ENCODE results near the gene ZDHHC11B. TPM values are rescaled to one million over a fixed set of nuclear protein-coding genes. Genes with fewer than 3 reads are reported as not detected.
"Not testable (repeated sequence)": the region's sequence is repeated elsewhere in the genome, so short reads cannot be mapped to it uniquely, and the experiment has no call there.

ZDHHC11B gene
- total RNA-seq, 1 donor from 2014 or later = not detected

DNA sequence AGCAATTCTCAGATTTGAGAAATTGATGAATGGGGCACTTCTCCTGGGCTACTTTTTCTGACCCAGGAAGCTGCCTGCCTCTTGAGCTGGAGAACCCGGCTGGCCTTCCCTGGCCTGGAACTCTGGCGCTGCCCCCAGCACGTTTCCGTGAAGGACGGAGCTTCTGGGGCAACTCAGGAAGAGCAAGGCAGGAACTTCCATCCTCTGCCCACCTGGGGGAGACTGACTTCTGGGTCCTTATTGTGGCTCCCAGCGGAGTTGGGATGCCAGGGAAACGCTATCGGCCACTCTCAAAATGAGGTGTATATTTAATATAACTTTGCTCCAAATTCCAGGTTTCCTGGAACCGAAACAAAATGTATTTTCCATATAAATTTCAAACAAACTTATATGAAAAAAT lies 57.4 kb downstream of the ZDHHC11B start:
- DNase-seq (ENCODE audit: extremely low read depth, low read depth, low spot score) = not testable (repeated sequence)

GRCh38 chr5:723865-724264 lies 60.7 kb downstream of the ZDHHC11B start:
- DNase-seq (ENCODE audit: extremely low read depth, low read depth, low spot score) = not testable (repeated sequence)

GRCh38 chr5:723309-723708 lies 61.2 kb downstream of the ZDHHC11B start:
- DNase-seq (ENCODE audit: extremely low read depth, low read depth, low spot score) = not testable (repeated sequence)

DNA sequence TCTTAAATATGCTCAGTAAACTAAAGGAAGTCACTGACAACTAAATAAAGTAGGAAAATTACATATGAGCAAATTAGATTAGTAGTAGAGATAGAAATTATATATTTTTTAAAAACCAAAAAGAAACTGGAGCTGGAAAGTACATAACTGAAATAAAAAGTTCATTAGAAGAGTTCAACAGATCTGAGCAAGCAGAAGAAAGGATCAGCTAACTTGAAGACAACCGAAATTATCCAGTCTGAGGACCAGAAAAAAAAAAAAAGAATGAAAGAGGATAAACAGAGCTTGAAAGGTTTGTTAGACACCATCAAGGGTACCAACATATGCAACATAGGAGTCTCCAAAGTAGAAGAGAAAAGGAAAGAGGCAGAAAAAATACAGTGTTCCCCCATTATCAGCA lies 65.2 kb downstream of the ZDHHC11B start:
- not testable (repeated sequence) for DNase-seq (ENCODE audit: extremely low read depth, low read depth, low spot score)

GRCh38 chr5:717143-717542 lies 67.4 kb downstream of the ZDHHC11B start:
- no peak for DNase-seq (ENCODE audit: extremely low read depth, low read depth, low spot score)

DNA sequence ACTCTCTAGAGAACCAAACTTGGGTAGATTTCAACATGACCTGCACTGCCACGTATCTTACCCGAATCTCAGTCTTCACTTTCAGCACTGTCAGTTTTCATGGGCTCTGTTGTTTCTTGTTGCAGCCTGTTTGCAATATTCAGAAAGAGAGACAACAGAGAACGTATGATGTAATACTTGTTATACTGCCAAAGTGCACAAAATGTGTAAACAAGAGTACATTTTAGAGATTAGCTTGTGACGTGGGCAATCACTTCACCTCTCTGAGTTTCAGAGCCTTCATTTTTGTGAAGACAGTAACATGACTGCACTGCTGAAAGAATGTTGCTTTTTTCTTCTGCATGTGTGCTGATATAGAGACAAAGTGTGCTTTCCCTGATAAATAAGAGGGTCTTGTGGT lies 67.8 kb downstream of the ZDHHC11B start:
- DNase-seq (ENCODE audit: extremely low read depth, low read depth, low spot score) = not testable (repeated sequence)

DNA sequence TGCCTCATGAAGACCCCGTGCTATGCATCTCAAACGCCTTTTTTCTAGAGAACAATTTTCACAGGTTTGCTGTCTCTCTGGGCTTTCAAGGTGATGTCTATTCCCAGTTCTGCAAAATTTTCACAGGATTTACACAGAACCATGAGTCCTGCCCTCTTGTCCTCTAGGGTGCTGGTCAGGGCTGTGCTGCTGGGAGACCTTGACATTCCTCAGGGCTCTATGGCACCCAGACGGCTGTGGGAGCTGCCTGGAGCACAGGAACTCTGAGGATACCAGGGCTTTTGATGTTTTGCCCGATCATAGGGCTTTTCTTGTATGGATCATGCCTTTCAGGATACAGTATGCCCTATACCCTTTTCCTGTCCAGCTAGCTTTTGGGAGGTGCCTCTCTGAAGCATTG lies 68.9 kb downstream of the ZDHHC11B start:
- not testable (repeated sequence) for DNase-seq (ENCODE audit: extremely low read depth, low read depth, low spot score)

DNA sequence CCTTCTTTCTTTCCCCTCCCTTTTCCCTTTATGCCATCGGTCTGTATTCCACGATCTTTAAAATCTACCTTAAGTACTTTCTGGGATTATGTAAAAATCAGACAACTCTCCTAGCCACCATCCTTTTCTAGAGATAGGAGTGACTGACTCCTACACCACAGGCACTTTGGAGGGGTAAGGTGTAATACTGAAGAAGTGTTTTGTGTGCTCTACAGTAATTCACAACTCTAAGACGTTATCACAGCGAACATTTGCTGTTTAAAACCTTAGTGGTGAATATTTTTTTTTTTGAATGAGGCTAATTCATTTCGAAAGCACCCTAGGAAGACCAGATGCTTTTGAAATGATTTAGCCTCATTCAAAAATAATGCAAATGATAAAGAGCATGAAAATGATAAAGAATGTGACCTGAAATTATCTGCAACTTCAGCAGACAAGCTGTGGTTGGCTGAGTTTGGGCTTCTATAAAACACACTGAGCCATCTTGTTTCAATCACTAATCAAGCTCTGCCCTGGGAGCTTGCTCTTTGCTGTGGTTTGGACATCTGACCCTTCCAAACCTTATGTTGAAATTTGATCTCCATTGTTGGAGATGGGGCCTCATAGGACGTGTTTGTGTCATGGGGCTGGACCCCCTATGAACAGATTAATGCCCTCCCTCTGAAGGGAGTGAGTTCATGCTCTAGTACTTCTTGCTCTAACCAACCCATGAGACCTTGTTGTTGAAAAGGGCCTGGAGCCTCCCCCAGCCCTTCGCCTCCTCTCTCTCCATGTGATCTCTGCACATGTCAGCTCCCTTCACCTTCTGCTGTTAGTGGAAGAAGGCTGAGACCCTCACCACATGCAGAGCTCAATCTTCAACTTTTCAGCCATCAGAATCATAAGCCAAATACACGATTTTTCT lies 70.1 kb downstream of the ZDHHC11B start:
- not testable (repeated sequence) for DNase-seq (ENCODE audit: extremely low read depth, low read depth, low spot score)

DNA sequence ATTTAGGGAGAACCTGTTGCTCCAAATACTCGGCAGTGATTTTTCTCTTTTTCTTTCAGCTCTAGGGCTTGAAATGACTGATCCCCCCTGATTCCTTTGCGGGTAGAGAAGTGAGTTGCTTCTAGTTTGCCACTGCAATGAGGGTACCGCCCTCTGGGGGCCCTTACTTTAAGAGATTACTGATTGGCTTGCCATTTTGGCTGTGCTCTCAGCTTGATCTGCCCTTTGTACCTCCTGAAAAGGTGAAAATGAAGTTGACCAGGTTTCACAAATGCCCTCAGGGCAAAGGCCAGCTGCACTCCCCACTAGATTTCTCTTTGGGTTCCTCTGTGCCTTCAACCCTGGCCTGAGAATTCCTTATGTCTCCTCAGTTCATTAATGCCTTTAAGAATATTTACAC lies 70.8 kb downstream of the ZDHHC11B start:
- not testable (repeated sequence) for DNase-seq (ENCODE audit: extremely low read depth, low read depth, low spot score)

GRCh38 chr5:708848-709517 lies 75.5 kb downstream of the ZDHHC11B start:
- DNase-seq (ENCODE audit: extremely low read depth, low read depth, low spot score) = not testable (repeated sequence)

GRCh38 chr5:708374-708773 lies 76.2 kb downstream of the ZDHHC11B start:
- not testable (repeated sequence) for DNase-seq (ENCODE audit: extremely low read depth, low read depth, low spot score)

DNA sequence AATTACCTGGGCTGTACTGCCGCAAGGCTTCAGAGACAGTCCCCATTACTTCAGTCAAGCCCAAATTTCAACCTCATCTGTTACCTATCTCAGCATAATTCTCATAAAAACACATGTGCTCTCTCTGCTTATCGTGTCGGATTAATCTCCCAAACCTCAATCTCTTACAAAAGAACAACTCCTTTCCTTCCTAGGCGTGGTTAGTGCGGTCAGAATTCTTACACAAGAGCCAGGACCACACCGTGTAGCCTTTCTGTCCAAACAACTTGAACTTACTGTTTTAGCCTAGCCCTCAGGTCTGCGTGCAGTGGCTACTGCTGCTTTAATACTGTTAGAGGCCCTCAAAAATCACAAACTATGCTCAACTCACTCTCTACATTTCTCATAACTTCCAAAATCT lies 78.4 kb downstream of the ZDHHC11B start:
- not testable (repeated sequence) for DNase-seq (ENCODE audit: extremely low read depth, low read depth, low spot score)

- not testable (repeated sequence) for DNase-seq (ENCODE audit: extremely low read depth, low read depth, low spot score)
These were observed 87.5 kb downstream of the ZDHHC11B start for GRCh38 chr5:696753-697702.

GRCh38 chr5:696191-696590 lies 88.3 kb downstream of the ZDHHC11B start:
- not testable (repeated sequence) for DNase-seq (ENCODE audit: extremely low read depth, low read depth, low spot score)

GRCh38 chr5:695475-695874 lies 89.1 kb downstream of the ZDHHC11B start:
- not testable (repeated sequence) for DNase-seq (ENCODE audit: extremely low read depth, low read depth, low spot score)

DNA sequence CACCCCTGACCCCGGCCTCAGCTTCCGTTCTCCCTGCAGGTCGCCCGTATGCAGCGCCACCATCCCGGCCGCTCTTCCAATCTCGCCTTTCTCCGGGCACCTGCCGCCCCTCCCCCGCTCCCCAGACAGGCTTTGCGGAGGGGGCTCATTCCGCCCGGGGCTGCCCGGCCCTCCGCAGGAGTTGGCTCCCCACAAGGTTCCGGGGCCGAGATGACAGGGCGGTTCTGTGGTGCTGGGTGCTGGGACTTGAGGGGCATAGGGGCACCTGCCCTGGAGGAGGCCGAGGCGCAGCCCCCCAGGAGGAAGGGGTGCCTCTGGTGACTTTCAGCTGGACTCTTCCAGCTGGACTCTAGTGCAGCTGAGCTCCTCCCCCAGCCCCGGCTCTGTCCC lies 90.5 kb downstream of the ZDHHC11B start:
- not testable (repeated sequence) for DNase-seq (ENCODE audit: extremely low read depth, low read depth, low spot score)

DNA sequence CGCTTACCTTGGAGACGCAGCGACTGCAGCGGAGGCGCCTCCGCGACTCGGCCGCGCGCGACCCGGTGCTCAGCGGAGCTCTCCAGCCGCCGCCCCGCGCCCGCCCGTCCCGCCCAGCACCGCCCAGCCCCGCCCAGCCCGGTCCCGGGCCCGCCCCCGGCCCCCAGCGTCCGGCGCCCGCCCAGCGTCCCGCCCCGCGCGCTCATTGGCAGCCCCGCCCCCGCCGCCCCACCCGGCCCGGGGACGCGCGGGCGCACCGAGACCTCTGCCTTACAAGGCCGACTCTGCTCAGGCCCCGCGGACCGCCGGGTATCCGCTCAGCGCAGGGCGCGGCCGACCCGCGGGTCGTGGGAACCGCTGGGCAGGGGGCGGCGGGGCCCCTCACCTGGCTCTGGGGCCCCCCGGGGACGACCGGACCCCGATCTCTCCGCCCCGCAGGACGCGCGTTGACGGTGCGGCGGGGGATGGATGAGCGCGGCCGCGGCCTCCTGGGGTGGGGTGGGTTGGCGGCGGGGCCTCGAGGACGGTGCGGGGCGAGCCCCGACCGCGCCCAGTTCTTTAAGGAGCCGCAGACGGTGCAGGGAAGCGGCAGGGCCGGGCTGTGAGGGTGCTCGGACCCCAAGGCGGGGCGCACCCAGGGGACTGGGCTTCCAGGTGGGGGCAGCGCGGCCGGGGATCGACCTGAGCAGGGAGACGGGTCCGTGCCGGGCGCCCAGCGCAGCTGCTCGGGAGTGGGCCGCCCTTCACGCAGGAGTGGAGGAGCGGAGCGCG lies 91.1 kb downstream of the ZDHHC11B start, which contains the start of gene TPPP:
TPPP (minus strand) TSS at position 82 of the 771 bp plus-strand sequence. CDS start 15,292 bp downstream, outside the sequence.
- not testable (repeated sequence) for DNase-seq (ENCODE audit: extremely low read depth, low read depth, low spot score)

DNA sequence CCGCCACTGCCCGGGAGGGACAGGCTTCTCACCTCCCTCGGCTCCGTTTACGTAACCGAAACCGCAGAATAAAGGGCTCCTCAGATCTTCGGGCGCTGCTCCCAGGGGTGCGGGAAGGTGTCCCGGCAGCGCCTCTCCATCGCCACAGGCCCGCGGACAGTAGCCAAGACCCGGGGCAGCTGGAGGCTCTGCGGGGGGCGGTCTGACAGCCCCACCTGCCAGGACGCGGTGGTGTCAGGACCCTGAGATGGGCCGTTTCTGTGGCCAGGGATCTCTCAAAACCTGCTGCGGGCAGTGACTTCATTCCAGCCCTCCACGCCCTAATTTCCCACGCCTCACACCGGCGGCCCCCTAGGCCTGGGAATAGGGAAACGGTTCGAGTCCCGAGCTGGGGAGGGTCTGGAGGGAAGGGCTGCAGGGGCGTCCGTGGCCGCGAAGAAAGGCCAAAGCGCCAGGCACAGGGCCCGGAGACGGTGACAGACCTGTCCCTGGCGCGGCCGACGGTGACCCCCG lies 91.9 kb downstream of the ZDHHC11B start:
- DNase-seq (ENCODE audit: extremely low read depth, low read depth, low spot score) = not testable (repeated sequence)

GRCh38 chr5:691817-692528 lies 92.6 kb downstream of the ZDHHC11B start:
- DNase-seq (ENCODE audit: extremely low read depth, low read depth, low spot score) = no peak

Measured in glomerular endothelial cell (primary cell).